Cardiac muscle cell (in vitro differentiated cells and primary cell): ENCODE data around the gene RAD51AP1. TPM values are rescaled to one million over a fixed set of nuclear protein-coding genes. Genes with fewer than 3 reads are reported as not detected.

Experiments used
- DNase-seq, 2 donors: peaks; one replicate each; pipeline versions ENCODE4 v3.0.0 to v3.0.0-alpha.2; 2010 to 2017; ENCODE audit warnings: low read depth in 1 of 2, low spot score in 1 of 2
- H3K27ac ChIP-seq: fragments of 200-600 bp; sonication (generic); 2 replicates; pipeline ENCODE4 v1.5.1; 2016
- H3K27me3 ChIP-seq: fragments of 200-600 bp; sonication (generic); 2 replicates; pipeline ENCODE4 v1.6.0; 2016; ENCODE audit warnings: control low read depth
- H3K36me3 ChIP-seq: fragments of 200-600 bp; sonication (generic); 2 replicates; pipeline ENCODE4 v1.5.1; 2016; ENCODE audit warnings: control low read depth
- H3K4me1 ChIP-seq: fragments of 200-600 bp; sonication (generic); 2 replicates; pipeline ENCODE4 v1.8.1; 2017; ENCODE audit warnings: low read depth, mild to moderate bottlenecking, mixed run types
- H3K4me3 ChIP-seq: fragments of 200-600 bp; sonication (generic); 2 replicates; pipeline ENCODE4 v1.5.1; 2016; ENCODE audit warnings: mild to moderate bottlenecking
- H3K9me3 ChIP-seq: fragments of 200-600 bp; sonication (generic); 2 replicates; pipeline ENCODE4 v1.5.1; 2017; ENCODE audit warnings: low read depth, mild to moderate bottlenecking, control low read depth
- polyA plus RNA-seq: library from polyadenylated mRNA; unstranded; fragments of >200 nt; fragmentation: Nextera tagmentation; extraction: Ambion mirVana; gene quantifications from 2 replicates; pipeline ENCODE4 v1.2.1, GENCODE V29; 2016
- total RNA-seq: library from RNA; depleted of rRNA; stranded (reverse); fragments of >200 nt; gene quantifications from 2 replicates; pipeline ENCODE4 v1.2.3, GENCODE V29; 2016
- TF ChIP-seq, protein P1 (sequence below): IDR thresholded peaks from 2 replicates; pipeline ENCODE4 v1.5.1; 2012; ENCODE audit warnings: low read depth, mild to moderate bottlenecking, low read length

The RAD51AP1 gene
- total and polyA plus RNA-seq, 2 experiments from 2014 or later, result 9.9 to 17.1 TPM

DNA sequence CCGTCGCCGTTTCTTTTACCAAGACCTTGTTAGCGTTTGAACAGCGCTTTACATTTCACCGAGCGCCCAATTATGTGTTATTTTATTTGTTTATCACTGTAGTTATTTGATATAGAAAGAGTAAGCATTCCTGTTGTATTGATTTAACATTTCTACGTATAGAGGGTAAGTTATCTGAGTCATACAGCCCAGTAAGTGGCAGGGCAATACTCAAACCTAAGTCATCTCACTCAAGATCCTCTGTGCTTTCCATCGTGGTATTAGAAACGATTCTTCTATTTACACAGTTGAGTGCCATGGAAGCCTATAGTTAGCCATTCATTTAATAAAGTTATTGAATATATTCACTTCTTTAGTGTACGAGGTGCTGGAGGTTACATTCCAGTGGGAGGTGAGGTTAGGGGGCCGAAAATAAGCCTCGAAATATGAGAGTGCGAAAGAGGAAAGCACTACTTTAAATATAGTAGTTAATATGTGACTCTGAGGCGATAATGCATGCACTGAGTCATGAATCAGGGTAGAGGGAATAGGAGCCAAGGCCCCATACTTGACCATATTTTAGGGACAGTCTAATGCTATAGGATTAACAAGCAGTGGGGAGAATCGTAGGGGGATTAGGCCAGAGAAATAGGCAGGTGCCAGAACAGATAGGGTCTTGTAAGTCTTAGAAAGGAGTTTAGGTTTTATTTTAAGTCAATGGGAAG lies 629 bp downstream of the RAD51AP1 start:
- no peaks in the 10 kb centered on the region for H3K9me3 ChIP-seq
- peaks cover 2% of the 10 kb centered on the region for H3K36me3 ChIP-seq
- TF ChIP-seq, protein P1, sequence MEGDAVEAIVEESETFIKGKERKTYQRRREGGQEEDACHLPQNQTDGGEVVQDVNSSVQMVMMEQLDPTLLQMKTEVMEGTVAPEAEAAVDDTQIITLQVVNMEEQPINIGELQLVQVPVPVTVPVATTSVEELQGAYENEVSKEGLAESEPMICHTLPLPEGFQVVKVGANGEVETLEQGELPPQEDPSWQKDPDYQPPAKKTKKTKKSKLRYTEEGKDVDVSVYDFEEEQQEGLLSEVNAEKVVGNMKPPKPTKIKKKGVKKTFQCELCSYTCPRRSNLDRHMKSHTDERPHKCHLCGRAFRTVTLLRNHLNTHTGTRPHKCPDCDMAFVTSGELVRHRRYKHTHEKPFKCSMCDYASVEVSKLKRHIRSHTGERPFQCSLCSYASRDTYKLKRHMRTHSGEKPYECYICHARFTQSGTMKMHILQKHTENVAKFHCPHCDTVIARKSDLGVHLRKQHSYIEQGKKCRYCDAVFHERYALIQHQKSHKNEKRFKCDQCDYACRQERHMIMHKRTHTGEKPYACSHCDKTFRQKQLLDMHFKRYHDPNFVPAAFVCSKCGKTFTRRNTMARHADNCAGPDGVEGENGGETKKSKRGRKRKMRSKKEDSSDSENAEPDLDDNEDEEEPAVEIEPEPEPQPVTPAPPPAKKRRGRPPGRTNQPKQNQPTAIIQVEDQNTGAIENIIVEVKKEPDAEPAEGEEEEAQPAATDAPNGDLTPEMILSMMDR, result no peak
- H3K4me3 ChIP-seq, result peak overlapping the region; percentile 85
- no peak for DNase-seq
- H3K4me1 ChIP-seq, result peaks cover 11% of the 10 kb centered on the region
- no peaks in the 10 kb centered on the region for H3K27me3 ChIP-seq
- H3K27ac ChIP-seq, result no peak overlapping the region

DNA sequence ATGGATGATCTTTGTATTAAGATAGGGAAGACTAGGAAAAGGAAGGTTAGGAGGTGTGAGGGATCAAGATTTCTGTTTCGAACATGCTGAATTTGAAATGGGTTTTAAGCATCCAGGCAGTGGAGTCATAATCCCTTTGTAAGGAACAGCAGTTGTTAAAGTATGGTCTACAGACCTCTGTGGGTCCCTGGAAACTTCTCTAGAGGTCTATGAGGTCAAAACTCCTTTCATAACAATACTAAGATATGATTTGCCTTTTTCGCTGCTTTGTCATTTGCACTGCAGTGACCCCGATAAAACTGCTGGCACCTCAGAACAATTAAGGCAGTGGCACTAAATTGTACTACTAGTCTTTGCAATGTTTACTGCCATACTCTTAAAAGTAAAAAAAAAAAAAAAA lies 1.5 kb downstream of the RAD51AP1 start:
- no peak overlapping the region for H3K27ac ChIP-seq
- peaks cover 11% of the 10 kb centered on the region for H3K4me1 ChIP-seq
- no peaks in the 10 kb centered on the region for H3K9me3 ChIP-seq
- no peaks in the 10 kb centered on the region for H3K27me3 ChIP-seq
- DNase-seq, result no peak
- no peaks in the 10 kb centered on the region for H3K36me3 ChIP-seq
- TF ChIP-seq, protein P1, result no peak
- H3K4me3 ChIP-seq, result peak overlapping the region; percentile 85

DNA sequence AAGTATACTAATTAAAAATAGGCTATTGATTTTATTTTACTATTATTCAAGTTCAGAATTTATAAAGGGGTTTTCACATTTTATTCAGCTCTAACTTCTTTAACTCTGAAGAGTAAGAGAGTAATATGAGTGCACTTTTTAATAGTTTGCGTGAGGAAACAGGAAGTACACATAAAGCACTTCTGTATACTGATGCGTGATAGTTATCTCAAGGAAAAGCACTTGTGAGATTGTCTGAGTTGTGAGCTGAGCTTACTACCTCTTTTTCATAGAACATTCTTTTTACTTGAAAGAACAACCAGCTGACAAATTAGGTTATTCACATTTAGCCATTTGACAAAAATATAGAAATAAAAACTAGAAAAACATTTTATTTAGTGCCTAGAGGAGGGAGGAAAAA lies 1.9 kb downstream of the RAD51AP1 start:
- H3K36me3 ChIP-seq, result no peaks in the 10 kb centered on the region
- H3K27me3 ChIP-seq, result no peaks in the 10 kb centered on the region
- TF ChIP-seq, protein P1, result no peak
- H3K9me3 ChIP-seq, result no peaks in the 10 kb centered on the region
- H3K4me1 ChIP-seq, result peaks cover 11% of the 10 kb centered on the region
- H3K4me3 ChIP-seq, result no peak overlapping the region
- DNase-seq, result no peak
- no peak overlapping the region for H3K27ac ChIP-seq

DNA sequence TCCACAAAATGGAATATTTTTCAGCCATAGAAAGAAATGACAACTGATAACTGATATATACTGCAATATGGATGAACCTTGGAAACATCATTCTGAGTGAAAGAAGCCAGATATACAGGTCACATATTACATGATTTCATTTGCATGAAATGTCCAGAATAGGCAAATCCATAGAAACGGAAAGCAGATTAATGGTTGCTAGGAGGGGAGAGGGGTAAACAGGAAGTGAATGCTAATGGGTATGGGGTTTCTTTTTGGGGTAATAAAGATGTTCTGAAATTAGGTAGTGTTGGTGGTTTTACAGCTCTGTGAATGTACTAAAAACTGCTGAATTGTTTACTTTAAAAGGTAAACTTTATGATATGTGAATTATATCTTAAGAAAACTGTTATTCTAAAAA lies 6.5 kb downstream of the RAD51AP1 start:
- TF ChIP-seq, protein P1, result no peak
- Histone ChIP-seq H3K4me1 (peaks cover 2% of the 10 kb centered on the region), H3K36me3 (no peaks in the 10 kb centered on the region), H3K27me3 (no peaks in the 10 kb centered on the region), H3K4me3 (no peak overlapping the region), H3K9me3 (no peaks in the 10 kb centered on the region), H3K27ac (no peak overlapping the region)
- DNase-seq, result no peak

DNA sequence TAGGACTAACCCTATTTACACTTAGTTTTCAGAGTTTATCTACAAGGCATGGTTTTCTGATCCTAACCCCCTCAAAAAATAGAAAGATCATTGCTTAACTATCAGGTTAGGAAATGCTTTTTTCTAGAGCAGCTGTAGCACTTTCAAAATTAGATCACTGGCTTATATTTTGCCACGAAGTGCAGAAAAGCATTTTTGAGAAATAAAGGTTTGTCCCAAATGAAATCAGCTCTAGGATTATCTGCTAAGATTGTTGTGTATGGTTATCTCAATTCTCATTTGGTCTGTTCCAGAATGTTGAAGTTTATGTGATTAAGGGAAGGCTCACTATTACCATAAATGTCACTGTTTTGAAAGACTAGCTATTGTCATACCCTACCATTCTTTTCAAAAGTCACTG lies 13.5 kb downstream of the RAD51AP1 start:
- Histone ChIP-seq H3K4me3 (no peak overlapping the region), H3K27ac (no peak overlapping the region), H3K36me3 (no peaks in the 10 kb centered on the region), H3K27me3 (no peaks in the 10 kb centered on the region), H3K9me3 (no peaks in the 10 kb centered on the region), H3K4me1 (no peaks in the 10 kb centered on the region)
- DNase-seq, result no peak
- TF ChIP-seq, protein P1, result no peak

DNA sequence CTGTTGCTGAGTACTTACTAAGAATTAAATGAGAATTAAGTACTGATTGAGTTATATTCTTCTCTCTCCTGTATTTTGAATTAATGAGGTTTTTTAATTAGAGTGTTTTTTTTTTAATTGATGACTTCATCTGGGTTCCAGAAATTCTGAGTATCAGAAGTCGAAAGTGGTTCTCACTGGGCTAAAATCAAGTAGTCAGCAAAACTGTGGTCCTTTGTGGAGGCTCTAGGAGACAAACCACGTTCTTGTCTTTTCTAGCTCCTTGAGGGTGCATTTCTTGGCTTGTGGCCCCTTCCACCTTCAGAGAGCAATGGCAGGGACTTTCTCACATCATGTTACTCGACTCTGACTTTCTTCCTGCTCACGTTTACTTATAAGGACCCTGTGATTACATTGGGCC lies 15.3 kb downstream of the RAD51AP1 start:
- Histone ChIP-seq H3K4me3 (no peak overlapping the region), H3K9me3 (no peaks in the 10 kb centered on the region), H3K4me1 (no peaks in the 10 kb centered on the region), H3K36me3 (no peaks in the 10 kb centered on the region), H3K27ac (no peak overlapping the region), H3K27me3 (no peaks in the 10 kb centered on the region)
- TF ChIP-seq, protein P1, result no peak
- DNase-seq, result no peak
